NCI-H2196 treated with DMSO at 0.1 percent for 48 hours (cell line): ENCODE results near the gene MED20.

ENCODE experiments used
- DNase-seq: peaks from one replicate; lab custom pipeline; 2025; ENCODE audit not compliant: unreplicated experiment; lab: John Stamatoyannopoulos, UW

Gene MED20

GRCh38 chr6:41914869-41915530 lies 5.9 kb downstream of the MED20 start:
- no peak for DNase-seq

- DNase-seq, result no peak
Measured at GRCh38 chr6:41914343-41914742, 6.6 kb downstream of the MED20 start.

- DNase-seq, result no peak
Measured at GRCh38 chr6:41909727-41910126, 11.2 kb downstream of the MED20 start.

- no peak for DNase-seq
Measured at GRCh38 chr6:41901882-41902519, 18.9 kb downstream of the MED20 start.

- no peak for DNase-seq
Measured at GRCh38 chr6:41900861-41901260, 20.1 kb downstream of the MED20 start.

GRCh38 chr6:41896281-41896680 lies 24.7 kb downstream of the MED20 start:
- DNase-seq, result no peak

- DNase-seq, result peak; percentile 81
Measured at GRCh38 chr6:41895300-41896233, 25.4 kb downstream of the MED20 start, which contains the start of gene USP49. USP49 (minus strand) TSS chr6:41895375; CDS start chr6:41806983, 88,392 bp downstream.

GRCh38 chr6:41894366-41895299 lies 26.3 kb downstream of the MED20 start:
- DNase-seq, result no peak

- DNase-seq, result no peak
Measured at GRCh38 chr6:41892921-41893564, 27.9 kb downstream of the MED20 start.

GRCh38 chr6:41887331-41887751 lies 33.6 kb downstream of the MED20 start:
- no peak for DNase-seq

- DNase-seq, result no peak
Measured at GRCh38 chr6:41885930-41886329, 35.0 kb downstream of the MED20 start.

- DNase-seq, result no peak
Measured at GRCh38 chr6:41884957-41885356, 36.0 kb downstream of the MED20 start.

- DNase-seq, result no peak
Measured at GRCh38 chr6:41881506-41881905, 39.4 kb downstream of the MED20 start.

- DNase-seq, result no peak
Measured at GRCh38 chr6:41878961-41879405, 42.0 kb downstream of the MED20 start.

- no peak for DNase-seq
Measured at GRCh38 chr6:41878246-41878645, 42.7 kb downstream of the MED20 start.

GRCh38 chr6:41877051-41877680 lies 43.8 kb downstream of the MED20 start:
- no peak for DNase-seq

GRCh38 chr6:41874741-41875140 lies 46.2 kb downstream of the MED20 start:
- DNase-seq, result no peak

- no peak for DNase-seq
Measured at GRCh38 chr6:41872147-41872546, 48.8 kb downstream of the MED20 start.

GRCh38 chr6:41871691-41872090 lies 49.2 kb downstream of the MED20 start:
- DNase-seq, result no peak
